ENCODE results near the gene PRAMEF33.
"Not testable (repeated sequence)": the region's sequence is repeated elsewhere in the genome, so short reads cannot be mapped to it uniquely, and the experiment has no call there.

PRAMEF33 gene, protein sequence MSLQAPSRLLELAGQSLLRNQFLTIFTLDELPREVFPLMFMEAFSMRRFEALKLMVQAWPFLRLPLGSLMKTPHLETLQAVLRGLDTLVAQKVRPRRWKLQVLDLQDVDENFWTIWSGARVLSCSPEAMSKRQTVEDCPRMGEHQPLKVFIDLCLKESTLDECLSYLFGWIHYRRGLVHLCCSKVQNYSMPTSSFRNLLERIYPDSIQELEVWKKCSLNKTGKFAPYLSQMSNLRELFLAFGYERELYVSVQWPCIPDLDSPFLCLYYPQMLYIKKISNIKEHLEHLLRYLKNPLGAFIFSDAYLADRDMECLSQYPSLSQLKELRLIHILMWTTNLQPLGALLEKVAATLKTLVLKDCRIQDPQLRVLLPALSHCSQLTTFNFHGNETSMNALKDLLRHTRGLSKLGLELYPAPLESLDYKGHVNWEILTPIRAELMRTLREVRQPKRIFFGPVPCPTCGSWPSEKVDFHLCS

DNA sequence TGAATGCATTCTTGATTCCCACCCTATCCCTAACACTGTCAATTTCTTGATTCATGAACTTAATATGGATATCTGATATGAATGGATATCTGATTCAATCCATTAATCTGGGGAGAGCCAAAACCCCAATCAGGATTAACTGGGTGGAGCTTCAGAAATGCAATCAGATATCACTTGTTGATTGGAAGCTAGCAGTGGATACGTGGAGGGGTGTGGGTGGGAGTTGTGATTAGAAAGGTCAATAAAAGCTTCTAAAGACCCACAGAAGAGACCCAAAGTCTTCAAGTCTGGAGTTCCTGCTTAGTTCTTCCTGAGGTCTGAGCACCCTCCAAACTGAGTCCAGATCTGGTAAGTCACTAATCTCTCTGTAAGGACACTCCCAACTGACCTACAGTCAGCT lies at the start of gene PRAMEF33:
Gene PRAMEF33, plus strand, starts transcription at position 301 of the 400 bp plus-strand sequence. CDS start 2,416 bp downstream, outside the sequence.
- in situ Hi-C loops (cut with MboI; ENCODE audit: low sequenced_read_pairs): not testable (repeated sequence)

DNA sequence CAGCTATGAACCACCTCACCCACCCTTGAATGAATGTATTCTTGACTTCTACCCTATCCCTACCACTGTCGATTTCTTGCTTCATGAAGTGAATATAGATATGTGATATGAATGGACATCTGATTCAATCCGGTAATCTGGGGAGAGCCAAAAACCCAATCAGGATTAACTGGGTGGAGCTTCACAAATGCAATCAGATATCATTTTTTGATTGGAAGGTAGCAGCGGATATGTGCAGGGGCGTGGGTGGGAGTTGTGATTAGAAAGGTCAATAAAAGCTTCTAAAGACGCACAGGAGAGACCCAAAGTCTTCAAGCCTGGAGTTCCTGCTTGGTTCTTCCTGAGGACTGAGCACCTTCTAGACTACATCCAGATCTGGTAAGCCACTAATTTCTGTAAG lies 49.4 kb upstream of the PRAMEF33 start, which contains the start of gene PRAMEF5:
Gene PRAMEF5, plus strand, starts transcription at position 301 of the 400 bp plus-strand sequence. CDS start 5,071 bp downstream, outside the sequence.
- in situ Hi-C loops (cut with MboI; ENCODE audit: low sequenced_read_pairs): not testable (repeated sequence)

DNA sequence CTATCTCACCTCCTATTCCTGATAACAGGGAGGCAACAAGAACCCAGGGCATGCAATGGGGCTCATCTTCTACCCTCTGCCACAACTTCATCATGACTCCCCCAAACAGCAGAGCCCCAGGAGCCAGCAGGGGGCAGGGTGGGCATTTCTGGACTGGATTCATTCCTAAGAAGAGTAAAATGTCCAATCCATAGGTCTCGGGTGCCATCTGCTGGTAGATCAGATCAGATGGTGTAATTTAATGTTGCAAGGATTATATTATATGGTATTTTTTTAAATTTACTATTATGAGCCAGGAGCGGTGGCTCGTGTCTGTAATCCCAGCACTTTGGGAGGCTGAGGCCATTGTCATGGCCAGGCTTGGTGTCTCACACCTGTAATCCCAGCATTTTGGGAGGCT lies 38.2 kb upstream of the PRAMEF33 start:
- in situ Hi-C loops (cut with MboI; ENCODE audit: low sequenced_read_pairs): not testable (repeated sequence)

DNA sequence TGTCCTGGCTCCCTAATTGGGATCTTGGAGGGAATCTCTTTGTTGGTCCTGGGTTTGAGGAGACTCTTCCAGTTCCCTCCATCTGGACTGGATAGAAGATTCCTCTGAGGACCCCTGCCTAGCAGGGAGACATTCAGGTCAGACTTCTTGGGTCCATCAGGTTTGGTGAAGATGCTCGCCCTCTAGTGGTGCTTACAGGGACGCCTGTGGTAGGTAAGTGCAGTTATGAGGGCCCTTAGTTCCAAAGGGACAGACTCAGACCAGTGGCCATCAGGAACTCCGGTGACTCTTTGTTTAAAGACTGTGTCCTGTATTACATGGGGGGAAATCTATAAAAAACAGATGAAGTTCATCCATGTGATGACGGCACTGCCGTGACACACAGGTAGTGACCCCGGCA lies 26.3 kb upstream of the PRAMEF33 start:
- in situ Hi-C loops (cut with MboI; ENCODE audit: low sequenced_read_pairs): not testable (repeated sequence)

DNA sequence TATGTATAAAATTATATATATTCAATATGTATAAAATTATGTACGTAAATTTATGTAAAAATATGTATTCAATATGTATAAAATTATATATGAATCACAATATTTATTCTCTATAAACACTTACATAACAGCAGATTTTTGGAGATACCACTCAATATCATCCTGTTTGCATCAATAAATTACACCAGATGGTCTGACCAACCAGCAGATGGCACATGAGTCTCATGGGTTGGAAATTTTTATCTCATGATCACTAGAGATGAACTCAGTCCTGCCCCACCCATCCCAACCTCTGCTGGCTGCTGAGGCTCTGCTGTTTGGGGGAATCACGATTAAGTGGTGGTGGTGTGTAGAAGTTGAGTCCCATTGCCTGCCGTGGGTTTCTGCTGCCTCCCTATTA lies 23.7 kb upstream of the PRAMEF33 start:
- in situ Hi-C loops (cut with MboI; ENCODE audit: low sequenced_read_pairs): not testable (repeated sequence)

DNA sequence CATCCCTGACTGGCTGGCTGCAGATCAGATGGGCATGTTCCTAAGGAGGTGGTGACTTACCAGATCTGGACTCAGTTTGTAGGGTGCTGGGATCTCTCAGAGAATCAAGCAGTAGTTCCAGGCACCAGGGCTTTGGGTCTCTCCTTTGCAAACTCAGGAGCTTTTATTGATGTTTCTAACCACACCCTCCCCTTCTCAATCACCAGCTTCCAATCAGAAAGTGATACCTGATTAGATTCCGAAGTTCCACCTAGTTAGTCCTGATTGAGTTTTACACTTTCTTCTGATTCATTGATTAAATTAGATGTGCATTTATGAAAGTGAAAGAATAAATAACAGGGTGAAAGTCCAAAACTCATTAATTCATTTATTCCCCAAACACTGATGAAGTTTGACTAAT lies 18.3 kb upstream of the PRAMEF33 start, which contains the start of gene PRAMEF8:
Gene PRAMEF8, minus strand, starts transcription at position 101 of the 400 bp plus-strand sequence. CDS start 1,046 bp downstream, outside the sequence.
- in situ Hi-C loops (cut with MboI; ENCODE audit: low sequenced_read_pairs): not testable (repeated sequence)

DNA sequence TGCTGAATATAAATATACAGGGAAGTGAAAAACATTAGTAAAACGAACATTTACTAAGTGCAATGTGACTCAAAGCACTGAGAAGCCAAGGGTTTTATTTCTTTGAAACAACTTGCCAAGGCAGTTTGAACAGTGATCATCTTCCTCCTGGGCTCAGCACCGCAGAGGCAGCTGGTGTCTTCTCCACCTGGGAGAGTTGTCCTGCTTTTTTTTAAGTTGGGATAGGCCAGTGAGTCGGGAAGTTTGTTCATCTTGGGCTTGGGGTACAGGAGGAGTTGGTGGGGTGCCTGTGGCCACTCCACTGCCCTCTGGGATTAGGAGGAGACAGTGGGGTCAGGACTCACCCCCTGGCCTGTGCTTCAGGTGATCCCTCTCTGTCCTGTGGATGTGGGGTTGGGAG lies 14.3 kb upstream of the PRAMEF33 start:
- in situ Hi-C loops (cut with MboI; ENCODE audit: low sequenced_read_pairs): not testable (repeated sequence)

DNA sequence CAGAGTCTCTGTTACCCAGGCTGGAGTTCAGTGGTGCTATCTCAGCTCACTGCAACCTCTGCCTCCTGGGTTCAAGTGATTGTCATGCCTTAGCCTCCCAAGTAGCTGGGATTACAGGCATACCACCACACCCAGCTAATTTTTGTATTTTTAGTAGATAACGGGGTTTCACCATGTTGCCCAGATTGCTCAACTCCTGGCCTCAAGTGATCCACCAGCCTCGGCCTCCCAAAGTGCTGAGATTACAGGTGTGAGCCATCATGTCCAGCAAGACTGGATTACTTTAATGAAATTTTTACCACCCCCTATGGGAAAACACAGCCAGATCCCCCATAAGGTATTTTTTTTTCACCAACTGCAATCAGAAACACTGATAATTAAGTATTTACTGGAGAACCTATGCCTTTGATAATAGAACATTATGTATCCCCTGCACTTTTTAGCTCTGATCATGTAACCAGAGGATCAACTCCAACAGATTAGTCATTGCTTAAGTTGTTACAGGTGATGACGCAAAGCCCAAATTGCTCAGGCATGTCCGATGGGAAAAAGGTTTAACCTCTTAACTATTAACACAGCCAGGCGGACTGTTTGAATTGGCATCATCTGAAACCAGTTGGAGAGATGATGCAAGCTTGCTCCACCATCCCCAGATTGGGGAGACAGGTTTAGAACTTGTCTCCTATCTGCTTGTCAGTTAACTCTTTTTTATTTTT lies 6.0 kb upstream of the PRAMEF33 start:
- in situ Hi-C loops (cut with MboI; ENCODE audit: low sequenced_read_pairs): not testable (repeated sequence)

DNA sequence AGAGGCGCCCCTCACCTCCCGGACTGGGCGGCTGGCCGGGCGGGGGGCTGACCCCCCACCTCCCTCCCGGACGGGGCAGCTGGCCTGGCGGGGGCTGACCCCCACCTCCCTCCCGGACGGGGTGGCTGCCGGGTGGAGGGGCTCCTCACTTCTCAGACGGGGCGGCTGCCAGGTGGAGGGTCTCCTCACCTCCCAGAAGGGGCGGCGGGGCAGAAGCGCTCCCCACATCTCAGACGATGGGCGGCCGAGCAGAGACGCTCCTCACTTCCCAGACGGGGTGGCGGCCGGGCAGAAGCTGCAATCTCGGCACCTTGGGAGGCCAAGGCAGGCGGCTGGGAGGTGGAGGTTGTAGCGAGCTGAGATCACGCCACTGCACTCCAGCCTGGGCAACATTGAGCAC lies 4.6 kb upstream of the PRAMEF33 start:
- in situ Hi-C loops (cut with MboI; ENCODE audit: low sequenced_read_pairs): not testable (repeated sequence)

DNA sequence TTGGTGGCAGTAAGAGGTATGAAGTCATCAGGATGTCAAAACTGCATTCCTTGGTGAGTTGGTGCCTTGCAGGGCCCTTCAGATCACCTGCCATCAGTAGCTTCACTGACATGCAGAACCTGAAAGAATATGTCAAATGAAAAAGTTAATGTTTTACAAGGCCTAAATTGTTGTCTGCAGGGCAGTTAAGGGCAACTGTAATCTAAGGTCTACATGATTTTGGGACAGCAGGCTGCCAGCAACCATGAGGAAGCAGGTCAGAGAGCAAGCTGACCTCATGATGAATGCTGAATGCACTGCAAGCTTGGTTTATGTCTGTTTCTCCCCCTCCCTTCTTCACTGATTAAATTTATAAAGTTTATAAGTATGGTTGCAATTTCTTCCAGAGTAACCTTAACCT lies 1.1 kb upstream of the PRAMEF33 start:
- in situ Hi-C loops (cut with MboI; ENCODE audit: low sequenced_read_pairs): not testable (repeated sequence)

DNA sequence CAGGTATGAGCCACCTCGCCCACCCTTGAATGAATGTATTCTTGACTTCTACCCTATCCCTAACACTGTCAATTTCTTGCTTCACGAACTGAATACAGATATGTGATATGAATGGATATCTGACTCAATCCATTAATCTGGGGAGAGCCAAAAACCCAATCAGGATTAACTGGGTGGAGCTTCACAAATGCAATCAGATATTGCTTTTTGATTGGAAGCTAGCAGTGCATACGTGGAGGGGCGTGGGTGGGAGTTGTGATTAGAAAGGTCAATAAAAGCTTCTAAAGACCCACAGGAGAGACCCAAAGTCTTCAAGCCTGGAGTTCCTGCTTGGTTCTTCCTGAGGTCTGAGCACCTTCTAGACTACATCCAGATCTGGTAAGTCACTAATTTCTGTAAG lies 11.9 kb downstream of the PRAMEF33 start, which contains the start of gene PRAMEF15:
Gene PRAMEF15, plus strand, starts transcription at position 301 of the 400 bp plus-strand sequence. CDS start 2,827 bp downstream, outside the sequence.
- in situ Hi-C loops (cut with MboI; ENCODE audit: low sequenced_read_pairs): not testable (repeated sequence)

DNA sequence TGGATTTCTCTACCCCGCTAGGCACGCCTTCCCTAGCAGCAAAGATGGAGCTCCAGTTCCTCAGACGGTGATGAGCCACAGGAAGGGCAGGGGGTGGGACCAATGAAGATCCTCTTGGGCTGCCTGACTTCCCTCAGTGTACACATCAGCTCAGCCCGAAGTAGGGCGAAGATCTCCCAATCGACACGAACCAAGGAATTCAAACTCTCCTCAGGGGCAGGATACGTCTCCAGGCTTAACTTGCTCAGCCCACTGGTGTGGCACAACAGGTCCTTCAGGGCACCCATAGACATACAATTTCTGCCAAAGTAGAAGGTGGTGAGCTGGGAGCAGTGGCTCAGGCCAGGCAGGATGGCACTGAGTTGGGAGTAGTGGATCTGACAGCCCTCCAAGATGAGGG lies 39.2 kb downstream of the PRAMEF33 start:
- in situ Hi-C loops (cut with MboI; ENCODE audit: low sequenced_read_pairs): not testable (repeated sequence)

DNA sequence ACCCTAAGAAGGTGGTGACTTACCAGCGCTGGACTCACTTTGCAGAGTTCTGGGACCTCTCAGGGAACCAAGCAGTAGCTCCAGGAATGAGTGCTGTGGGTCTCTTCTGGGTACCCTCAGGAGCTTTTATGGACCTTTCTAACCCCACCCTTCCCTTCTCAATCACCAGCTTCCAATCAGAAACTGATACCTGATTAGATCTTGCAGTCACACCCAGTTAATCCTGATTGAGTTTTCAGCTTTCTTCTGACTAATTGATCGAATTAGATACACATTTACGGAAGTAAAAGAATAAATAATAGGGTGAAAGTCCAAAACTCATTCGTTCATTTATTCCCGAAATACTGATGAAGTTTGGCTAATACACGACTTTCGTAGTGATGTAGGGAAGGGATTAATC lies 43.7 kb downstream of the PRAMEF33 start, which contains the start of gene PRAMEF14:
Gene PRAMEF14, minus strand, starts transcription at position 101 of the 400 bp plus-strand sequence. CDS start 1,820 bp downstream, outside the sequence.
- in situ Hi-C loops (cut with MboI; ENCODE audit: low sequenced_read_pairs): not testable (repeated sequence)

DNA sequence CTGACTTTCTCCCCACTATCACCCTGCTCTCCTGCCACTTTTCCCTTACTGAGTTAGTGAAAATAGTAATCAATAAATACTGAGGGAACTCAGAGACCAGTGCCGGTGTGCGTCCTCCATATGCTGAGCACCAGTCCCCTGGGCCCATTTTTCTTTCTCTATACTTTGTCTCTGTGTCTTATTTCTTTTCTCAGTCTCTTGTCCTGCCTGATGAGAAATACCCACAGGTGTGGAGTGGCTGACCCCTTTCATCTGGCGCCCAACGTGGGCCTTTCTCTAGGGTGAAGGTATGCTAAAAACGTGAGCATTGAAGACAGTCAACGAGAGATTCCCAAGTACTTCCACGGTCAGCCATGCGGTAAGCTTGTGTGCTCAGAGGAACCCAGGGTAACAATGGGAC lies 50.1 kb downstream of the PRAMEF33 start:
- in situ Hi-C loops (cut with MboI; ENCODE audit: low sequenced_read_pairs): not testable (repeated sequence)

DNA sequence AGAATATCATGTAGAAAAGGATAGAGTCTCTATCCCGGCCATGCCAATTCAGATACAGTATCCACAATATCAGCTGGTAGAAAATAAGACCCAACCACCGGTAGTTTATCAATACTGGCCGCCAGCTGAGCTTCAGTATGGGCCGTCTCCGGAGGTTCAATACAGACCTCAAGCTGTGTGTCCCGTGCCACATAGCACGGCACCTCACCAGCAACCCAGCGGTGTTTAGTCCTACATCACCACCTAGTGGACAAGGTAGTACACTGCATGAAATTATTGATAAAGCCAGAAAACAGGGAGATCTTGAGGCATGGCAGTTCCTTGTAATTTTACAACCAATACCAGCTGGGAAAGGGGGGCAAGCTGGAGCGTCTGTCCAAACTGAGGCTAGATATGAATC lies 51.1 kb downstream of the PRAMEF33 start:
- in situ Hi-C loops (cut with MboI; ENCODE audit: low sequenced_read_pairs): not testable (repeated sequence)

DNA sequence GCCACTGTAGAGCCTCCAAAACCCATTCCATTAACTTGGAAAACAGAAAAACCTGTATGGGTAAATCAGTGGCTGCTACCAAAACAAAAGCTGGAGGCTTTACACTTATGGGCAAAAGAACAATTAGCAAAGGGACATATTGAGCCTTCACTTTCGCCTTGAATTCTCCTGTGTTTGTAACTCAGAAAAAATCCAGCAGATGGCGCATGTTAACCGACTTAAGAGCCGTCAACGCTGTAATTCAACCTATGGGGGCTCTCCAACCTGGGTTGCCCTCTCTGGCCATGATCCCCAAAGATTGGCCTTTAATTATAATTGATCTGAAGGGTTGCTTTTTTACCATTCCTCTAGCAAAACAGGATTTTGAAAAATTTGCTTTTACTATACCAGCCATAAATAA lies 53.4 kb downstream of the PRAMEF33 start:
- in situ Hi-C loops (cut with MboI; ENCODE audit: low sequenced_read_pairs): not testable (repeated sequence)
